NCI-H748 treated with DMSO at 0.1 percent for 48 hours (cell line): ENCODE measurements around the gene KLHL7.
"Not testable (repeated sequence)": the region's sequence is repeated elsewhere in the genome, so short reads cannot be mapped to it uniquely, and the experiment has no call there.

ENCODE experiments used
- DNase-seq: peaks from one replicate; lab custom pipeline; 2025; lab: John Stamatoyannopoulos, UW

KLHL7 gene

GRCh38 chr7:23181684-23182553 lies 76.3 kb downstream of the KLHL7 start, which contains the start of gene NUP42:
Gene NUP42, plus strand, starts transcription at chr7:23182048. Its CDS starts 38 bp downstream, at chr7:23182086.
- peak; percentile 93 for DNase-seq

GRCh38 chr7:23183279-23184012 lies 77.9 kb downstream of the KLHL7 start:
- no peak for DNase-seq

- no peak for DNase-seq
Observed at GRCh38 chr7:23184291-23184690, 78.7 kb downstream of the KLHL7 start.

GRCh38 chr7:23184709-23185359 lies 79.2 kb downstream of the KLHL7 start:
- DNase-seq: peak; percentile 9

GRCh38 chr7:23185980-23186379 lies 80.4 kb downstream of the KLHL7 start:
- DNase-seq: no peak

- DNase-seq: no peak
Observed at GRCh38 chr7:23191022-23191421, 85.4 kb downstream of the KLHL7 start.

GRCh38 chr7:23193650-23194227 lies 88.2 kb downstream of the KLHL7 start:
- not testable (repeated sequence) for DNase-seq

- DNase-seq: no peak
Observed at GRCh38 chr7:23196306-23196705, 90.7 kb downstream of the KLHL7 start.

- not testable (repeated sequence) for DNase-seq
Observed at GRCh38 chr7:23197745-23198144, 92.2 kb downstream of the KLHL7 start.

GRCh38 chr7:23200331-23200730 lies 94.7 kb downstream of the KLHL7 start:
- no peak for DNase-seq

- no peak for DNase-seq
Observed at GRCh38 chr7:23204241-23204640, 98.7 kb downstream of the KLHL7 start.

GRCh38 chr7:23205577-23205908 lies 100.0 kb downstream of the KLHL7 start:
- DNase-seq: peak; percentile 22

- DNase-seq: peak; percentile 22
Observed at GRCh38 chr7:23205909-23206767, 100.6 kb downstream of the KLHL7 start.

- DNase-seq: peak; percentile 29
Observed at GRCh38 chr7:23207021-23207420, 101.4 kb downstream of the KLHL7 start.

- DNase-seq: no peak
Observed at GRCh38 chr7:23207884-23208283, 102.3 kb downstream of the KLHL7 start.

GRCh38 chr7:23208316-23208715 lies 102.7 kb downstream of the KLHL7 start:
- DNase-seq: no peak

GRCh38 chr7:23210506-23210905 lies 104.9 kb downstream of the KLHL7 start:
- DNase-seq: no peak

GRCh38 chr7:23211589-23211988 lies 106.0 kb downstream of the KLHL7 start:
- no peak for DNase-seq

- no peak for DNase-seq
Observed at GRCh38 chr7:23212395-23212794, 106.8 kb downstream of the KLHL7 start.

GRCh38 chr7:23212841-23213240 lies 107.3 kb downstream of the KLHL7 start:
- no peak for DNase-seq

- DNase-seq: no peak
Observed at GRCh38 chr7:23213755-23214154, 108.2 kb downstream of the KLHL7 start.
